HG02981 (cell line): ENCODE data around the gene TNIP3.
A peak's percentile ranks its signal among the peaks of the same experiment; 100 is the strongest.
"Not testable (repeated sequence)": the region's sequence is repeated elsewhere in the genome, so short reads cannot be mapped to it uniquely, and the experiment has no call there.

Source experiments
- ATAC-seq: cut with Tn5 transposase; IDR thresholded peaks from one replicate; pipeline ENCODE4 v1.9.1; 2021; ENCODE audit warnings: mild to moderate bottlenecking, moderate library complexity; ENCODE audit not compliant: unreplicated experiment

Gene TNIP3

DNA sequence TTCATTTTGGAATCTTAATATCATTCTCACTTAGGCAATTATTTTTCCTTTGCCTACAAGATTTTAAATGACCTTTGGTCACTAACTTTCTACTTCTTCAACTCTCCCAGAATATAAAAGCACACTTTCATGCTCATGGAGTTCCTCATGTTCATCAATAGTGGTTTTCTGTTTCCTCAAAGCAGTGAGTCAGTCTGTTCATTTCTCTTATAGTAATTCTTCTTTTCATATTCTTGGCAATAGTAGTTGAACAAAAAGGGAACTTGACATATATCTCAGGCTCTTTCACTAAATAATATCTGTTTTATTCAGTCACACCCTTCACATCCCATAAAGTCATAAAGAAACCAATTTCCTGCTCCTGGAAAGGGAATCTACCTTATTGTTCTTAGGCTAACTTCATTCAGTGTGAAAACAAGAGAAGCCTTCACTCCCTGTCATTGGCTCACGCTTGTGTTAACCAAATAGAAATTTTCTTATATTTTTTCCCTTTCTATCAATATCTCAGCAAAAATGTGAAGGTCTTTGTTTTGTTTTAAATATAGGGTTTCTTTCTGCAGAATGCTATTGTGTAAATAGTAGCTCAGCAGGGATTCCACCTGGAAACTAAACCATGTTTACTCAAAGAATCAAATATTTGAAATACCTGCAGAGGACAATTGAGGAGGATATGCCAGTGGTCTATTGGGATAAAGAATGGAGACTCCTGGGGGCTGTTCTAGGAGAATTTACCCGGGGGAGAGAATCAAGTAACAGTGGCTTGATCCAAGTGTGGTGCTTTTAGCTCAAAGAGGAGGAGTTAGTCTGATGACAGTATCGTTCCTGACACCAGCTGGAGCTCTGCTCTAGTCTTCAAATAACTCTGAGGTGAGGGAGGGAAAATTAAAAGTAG lies 13.4 kb upstream of the TNIP3 start:
- no peak for ATAC-seq

DNA sequence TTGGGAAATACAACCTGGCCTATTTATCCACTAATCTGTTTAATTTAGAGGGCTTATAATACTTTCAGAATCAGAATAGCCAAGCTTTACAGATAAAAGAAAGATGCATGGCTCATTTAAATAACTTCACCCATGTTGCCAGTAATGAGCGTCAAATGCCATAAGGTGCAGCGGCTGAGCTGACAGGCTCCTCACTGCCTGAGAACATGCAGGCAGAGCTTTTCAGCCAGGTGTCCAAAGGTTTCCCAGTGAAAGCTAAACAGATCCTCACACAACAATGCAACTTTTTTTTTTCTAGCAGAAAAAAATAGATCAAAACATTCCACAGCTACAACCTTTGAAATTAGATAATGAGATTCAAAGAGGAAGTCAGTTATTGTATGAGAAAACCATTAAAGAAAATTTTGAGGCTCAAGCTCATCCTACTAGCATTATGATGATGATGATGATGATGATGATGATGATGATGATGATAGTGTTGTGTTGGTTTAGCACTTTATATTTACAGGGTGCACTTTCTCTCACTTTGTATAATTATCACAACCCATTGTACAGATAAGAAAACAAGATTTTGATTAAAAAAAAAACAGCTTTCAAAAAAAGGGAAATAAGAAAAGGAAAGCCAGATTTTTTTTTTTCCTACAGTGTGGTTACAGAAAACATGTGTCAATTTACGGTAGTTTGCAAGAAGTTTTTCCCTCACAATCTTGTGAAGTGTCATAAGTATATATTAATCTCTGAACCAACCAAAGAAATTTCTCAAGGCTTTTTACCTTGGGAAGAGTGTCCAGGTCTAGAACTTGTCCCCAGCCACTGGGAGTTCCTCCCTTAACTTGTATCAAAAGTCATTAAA lies 12.2 kb upstream of the TNIP3 start:
- ATAC-seq: no peak

DNA sequence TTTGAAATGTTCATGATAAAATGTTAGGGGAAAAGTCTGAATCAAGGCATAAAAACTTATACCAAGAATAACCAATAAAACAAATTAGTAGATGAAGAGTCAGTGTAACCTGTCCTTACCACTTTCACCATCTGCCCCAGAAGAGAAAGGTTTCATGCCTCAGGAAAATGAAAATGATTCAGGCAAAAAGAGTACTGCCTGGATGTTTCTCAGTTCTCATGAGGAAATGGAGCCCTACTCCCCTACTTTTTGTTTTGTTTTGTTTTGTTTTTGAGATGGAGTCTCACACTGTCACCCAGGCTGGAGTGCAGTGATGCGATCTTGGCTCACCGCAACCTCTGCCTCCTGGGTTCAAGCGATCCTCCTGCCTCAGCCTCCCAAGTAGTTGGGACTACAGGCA lies 7.4 kb upstream of the TNIP3 start:
- not testable (repeated sequence) for ATAC-seq

DNA sequence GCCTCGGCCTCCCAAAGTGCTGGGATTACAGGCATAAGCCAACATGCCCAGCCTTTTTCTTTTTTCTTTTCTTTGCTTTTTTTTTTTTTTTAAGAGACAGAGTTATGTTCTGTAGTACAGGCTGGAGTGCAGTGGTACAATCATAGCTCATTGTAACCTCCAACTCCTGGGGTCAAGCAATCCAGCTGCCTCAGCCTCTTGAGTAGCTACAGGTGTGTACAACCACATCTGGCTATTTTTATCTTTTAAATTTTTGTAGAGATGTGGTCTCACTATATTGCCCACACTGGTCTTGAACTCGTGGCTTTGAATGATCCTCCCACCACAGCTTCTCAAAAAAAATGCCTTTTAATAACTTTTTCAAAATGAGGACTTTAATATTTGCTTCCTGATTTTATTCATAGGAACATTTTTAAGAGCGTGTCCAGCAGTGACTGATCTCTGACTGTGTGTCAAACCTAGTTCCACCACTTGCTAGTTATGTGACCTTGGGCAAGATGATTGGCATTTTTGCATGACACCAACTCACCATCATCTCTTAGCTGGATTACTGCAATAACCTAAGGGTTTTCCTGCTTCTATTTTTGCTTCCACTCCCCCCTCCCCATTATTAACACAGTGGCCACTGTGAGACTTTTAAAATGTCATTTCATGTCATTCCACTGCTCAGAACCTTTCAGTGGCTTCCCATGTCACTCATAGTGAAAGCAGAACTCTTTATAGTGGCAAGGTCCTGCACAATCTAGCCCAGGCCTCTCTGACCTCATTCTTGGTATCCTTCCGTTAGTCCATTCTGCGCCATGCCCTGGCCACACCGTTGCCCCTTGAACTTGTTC lies 4.5 kb upstream of the TNIP3 start:
- ATAC-seq: peak; percentile 88

DNA sequence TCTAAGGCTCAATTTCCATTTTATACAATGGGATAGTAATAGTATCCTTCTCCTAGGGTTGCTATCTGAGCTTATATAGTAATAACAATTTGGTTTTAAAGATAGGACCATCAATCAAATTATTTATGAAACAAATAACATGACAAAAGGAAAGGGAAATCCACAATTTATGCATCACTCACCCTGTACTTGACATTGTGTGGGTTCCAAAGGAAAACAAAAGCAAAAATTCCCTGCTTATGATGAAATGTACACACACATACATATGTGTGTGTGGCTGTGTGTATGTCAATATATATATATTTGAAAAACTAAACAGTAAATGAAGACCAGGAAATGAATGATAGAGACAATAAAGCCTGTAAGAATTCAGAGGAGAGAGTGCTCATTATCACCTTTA lies 2.9 kb upstream of the TNIP3 start:
- ATAC-seq: no peak

DNA sequence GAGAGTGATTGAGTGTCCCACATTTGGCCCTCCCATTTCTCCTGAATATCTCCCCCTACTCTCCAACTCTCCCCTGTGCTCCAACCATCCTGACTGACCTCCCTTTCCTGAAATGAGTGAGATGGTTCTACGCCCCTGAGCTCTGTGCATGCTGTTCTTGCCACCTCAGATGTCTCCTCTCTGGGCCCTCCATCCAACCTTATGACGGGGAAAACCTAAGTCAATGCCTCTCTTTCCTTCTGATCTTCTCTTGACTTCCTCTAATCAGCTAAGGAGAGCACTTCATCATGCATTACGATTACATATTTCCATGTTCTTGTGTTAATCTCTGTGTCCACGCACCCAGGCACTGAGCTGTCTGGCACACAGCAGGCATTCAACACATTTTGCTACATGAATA lies 1.1 kb upstream of the TNIP3 start:
- no peak for ATAC-seq

DNA sequence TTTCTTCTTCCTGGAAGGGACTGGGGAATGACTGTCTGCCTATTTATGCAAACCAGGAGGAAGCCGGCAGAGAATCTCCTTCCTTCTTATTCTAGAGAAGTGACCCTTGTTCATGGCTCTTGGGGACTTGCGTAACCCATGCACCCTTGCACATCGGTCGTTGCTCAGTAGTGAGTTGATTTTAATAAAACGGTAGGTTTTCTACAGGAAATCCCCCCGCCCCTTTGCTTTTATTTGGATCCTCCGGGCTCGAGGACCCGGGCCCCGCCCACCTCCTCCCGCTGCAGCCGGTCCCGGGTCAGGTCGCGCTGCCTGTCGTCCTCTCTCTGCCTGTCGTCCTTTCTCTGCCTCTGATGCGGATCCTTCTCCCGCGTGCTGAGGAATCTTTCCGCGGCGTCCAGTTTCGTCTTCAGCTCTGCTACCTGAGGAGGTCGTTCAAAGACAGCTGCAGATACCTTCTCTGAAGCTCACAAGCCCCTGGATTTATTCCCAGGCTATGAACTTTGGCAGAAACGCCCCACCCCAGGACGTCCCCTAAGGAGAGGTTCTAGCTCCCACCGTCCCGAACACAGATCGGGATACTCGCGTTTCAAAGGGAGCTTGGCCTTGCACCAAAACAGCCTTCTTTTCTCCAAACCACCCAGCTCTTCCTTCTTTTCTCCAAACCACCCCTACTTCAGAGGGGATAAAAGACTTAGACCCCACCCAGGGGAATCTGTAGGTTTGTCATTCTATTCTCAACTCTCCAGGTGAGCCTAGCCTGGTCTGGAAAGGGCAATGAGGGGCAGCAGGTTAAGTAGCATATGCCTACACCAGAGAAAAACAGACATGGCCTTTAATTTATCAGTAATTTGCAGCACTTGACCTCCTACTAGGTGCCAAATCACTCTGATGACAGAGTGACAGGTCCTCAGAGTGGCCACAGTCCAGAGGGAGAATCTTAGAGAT lies 7.0 kb downstream of the TNIP3 start:
- no peak for ATAC-seq

DNA sequence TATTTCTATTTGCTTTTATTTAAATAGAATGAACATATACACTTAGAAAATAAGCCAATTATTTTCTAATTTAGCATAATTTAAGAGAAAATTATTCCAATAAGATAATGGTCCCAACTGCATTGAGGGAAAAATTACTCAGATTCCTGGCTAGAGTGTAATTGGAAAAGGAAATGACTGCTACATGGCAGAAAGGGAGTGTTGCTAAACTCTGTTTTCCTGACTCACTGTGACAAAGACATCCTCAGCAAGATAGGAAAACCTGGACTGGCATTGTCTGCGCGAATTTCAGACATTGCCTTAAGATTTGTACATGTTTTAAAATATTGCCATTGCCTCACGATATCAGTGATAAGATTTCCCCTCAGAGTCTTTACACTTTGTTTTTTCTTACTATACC lies 8.2 kb downstream of the TNIP3 start:
- ATAC-seq: no peak

DNA sequence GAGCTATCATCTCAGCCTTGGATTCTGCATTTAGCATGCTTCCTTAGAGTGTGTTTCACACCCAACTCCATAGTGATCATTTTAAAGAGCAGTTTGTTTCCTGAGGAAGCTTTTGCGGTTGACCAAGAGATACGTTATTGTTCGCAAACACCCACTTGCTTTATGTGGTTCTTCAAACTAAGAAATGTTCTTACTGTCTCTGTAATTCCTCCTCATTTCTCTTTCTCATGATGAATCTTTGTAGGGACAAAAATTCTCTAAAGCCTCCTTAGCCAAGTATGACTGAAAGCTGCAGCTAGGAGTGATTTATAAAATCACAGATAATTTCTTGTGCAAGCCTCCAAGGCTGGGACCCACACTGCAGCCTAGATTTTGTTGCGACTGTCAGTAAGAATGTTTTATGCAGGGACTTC lies 10.0 kb downstream of the TNIP3 start:
- no peak for ATAC-seq

DNA sequence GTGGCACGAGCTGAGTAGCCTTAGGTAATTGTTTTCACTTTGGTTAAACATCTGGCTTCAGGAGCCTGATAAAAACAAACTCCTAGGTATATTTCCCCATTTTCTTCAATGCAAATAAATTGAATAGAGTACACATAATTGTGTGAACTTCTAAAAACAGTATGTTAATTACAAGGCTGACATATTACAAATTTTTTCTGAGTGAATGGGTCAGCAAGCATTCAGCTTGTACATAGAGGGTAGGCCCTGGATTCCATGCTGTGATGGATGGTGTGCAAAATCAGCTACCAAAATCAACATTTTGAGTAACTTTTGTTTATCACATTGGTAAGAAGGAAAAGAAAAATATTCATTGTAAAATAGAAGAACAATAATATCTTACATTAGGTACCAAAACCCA lies 12.2 kb downstream of the TNIP3 start:
- ATAC-seq: no peak

DNA sequence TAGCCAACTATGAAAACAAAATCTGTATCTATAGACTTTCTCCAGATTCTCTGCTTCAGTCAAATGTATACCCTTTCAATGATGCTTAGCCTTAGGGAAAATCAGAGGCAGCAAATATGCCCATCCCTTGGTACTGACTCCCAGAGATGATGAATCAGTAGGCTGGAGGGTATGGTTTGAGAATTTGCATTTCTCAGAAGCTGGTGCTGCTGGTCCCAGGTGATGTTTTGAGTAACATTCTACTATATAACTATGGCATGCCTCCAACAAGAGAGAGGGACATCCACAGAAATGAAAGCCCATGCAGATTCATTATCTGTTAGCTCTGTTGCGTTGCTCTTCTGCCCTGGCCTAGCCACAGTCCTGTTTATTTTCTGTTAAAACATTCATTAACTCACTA lies 13.6 kb downstream of the TNIP3 start:
- ATAC-seq: no peak

DNA sequence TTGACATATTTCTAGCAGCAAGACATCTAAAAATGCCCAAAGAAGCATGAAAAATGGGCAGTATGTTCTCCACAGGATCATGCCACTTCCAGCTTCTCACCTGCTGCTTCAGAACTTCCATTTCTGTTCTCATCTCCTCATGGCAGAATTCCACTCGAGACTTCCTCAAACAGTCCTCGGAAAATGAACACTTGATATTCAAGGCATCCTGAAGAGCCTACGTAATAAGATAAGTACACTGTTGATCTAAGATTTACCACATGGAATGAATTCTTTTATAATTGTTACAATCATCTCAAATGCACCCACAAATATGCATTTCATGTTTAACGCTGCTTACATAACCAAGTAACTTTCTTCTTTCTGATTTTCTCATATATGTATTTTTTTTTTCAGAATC lies 14.1 kb downstream of the TNIP3 start:
- no peak for ATAC-seq

DNA sequence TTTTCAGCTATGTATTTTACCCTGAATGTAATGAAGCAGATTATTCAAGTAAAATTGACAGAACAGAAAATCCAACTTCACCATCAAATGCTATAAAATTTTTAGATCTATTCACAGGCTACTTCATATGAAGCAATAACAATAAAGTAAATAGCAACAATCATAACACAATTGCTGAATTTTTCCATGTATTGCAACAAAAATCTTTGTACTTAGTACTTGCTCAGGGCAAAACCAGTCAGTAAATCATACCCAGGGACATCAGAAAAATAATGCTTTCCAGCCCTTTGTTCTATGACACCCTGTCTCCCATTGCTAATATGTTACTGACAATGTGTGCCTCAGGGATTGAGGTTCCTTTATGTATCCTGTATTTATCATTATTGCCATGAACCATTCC lies 15.5 kb downstream of the TNIP3 start:
- ATAC-seq: no peak

DNA sequence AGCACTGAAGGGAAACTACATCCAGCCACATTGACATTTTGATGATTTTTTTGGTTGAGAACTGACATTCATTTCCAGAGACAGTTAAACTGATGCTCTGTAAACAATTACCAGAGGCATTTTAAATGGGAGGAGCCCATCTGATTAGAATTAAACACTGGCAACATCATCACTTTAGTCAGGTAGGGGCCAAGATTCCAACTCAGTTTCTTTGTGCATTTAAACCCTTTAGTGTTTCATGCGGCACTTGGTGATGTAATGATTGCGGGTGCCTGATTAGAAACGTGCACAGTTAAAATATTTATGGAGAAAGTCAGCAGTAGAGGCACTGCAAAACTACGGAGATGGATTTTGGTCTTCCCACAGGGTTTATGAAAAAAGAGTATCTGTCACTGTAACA lies 16.1 kb downstream of the TNIP3 start:
- ATAC-seq: no peak

DNA sequence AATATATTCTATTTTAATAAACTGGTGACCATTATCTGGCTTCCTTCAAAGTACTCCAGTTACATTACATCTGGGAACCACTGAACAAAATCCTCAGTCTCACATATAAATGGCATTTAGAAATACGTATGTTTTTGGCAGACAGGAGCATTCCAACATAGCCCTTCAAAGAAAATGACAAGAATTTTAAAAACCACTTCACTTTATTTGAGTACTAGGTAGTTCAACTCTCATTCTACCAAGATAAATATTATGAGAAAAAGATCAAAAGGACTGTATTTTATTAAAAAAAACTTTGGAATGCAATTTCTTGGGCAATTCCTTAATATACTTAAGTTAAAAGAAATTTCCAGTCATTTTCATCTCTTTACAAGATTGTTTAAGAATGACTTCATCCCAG lies 17.6 kb downstream of the TNIP3 start:
- no peak for ATAC-seq

DNA sequence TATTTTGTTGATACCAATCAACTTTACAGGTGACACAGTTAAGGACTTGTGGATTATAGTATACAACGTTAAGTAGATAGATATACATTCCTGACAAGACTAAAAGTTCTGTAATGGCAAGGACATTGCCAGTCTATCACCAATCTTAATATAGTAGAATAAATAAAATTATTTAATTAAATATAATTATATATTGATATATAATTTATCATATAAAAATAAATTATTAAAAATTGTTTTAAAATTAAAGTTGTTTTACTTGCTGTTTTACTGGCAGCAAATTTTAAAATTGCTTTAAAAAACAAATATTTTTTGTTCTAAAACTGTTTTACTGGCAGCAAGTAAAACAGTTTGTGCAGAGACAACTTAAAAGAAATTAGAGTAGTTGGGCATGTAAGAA lies 18.7 kb downstream of the TNIP3 start:
- ATAC-seq: no peak

DNA sequence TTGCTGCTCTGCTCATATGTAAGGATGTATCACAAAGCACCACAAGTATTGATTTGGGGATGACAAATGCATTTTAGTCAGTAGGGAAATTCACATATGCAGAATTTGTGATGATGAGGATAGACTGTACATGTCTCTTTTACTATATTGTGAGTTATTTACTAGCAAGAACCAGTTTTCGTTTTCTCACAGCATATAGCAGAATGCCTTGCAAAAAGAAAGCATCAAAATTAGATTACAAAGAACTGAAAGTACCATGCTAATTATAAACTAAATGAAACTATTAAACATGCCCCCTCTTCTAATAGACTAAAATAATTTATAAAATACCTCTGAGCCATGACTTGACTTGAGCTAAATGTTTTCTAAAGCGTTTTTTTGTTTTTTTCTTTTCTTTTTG lies 20.1 kb downstream of the TNIP3 start:
- ATAC-seq: no peak

DNA sequence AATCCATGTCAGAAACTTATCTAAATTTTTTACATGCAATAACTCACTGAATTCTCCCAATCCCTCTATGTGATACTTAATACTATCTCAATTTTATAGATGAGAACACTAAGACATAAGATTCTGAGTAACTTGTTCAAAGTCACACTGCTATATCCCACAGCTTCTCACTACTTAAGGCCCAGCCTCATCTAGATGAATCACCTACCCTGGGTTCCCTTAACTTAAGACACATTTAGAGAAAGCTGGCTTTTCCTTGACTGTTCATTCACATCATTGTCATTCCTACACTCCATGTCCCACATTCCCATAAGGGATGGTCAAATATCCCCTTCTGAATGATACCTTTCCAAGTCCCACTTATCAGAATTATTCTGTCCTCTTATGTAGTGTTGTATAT lies 21.0 kb downstream of the TNIP3 start:
- ATAC-seq: no peak

DNA sequence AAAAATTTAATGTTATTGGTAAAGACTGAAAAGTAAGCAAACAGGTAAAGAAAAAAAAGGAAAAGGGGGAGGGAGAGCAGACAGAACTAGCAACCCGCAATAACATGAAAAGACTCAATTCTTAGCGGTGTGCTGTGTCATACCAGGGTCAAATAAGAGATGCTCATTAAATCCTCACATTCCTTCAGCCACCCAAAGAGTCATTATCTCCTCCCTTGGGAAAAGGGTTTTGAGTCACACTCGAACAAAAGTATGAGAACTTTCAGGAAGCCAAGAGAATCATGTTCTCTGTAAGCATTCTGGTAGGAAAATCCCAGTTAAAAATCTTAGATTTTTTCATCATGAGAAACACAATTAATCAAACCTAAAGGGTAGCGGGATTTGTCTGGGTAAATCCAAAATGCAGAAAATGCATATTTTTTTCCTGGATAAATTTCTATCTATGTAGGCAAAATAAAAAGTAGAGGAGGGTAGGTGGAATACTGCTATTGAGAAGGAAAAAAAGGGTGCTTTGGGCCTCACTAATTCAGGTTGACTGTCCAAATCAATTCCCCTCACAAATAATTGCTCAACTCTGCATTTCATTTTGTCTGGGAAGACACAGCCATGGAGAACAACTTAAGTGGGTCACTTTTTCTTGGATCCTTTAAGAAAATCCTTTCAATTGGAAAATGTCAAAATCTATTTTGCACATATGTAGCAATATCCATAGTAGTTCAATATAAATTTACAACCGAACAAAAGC lies 23.2 kb downstream of the TNIP3 start:
- no peak for ATAC-seq
